Retinal pigment epithelial cell (primary cell): ENCODE measurements around the gene RALA.
A peak's percentile ranks its signal among the peaks of the same experiment; 100 is the strongest.

ENCODE experiments used
- DNase-seq: peaks from one replicate; pipeline ENCODE4 v3.0.0-alpha.2; 2010; ENCODE audit warnings: low read depth
- H3K4me3 ChIP-seq: 2 replicates; pipeline ENCODE4 v1.5.1; 2011; ENCODE audit warnings: mild to moderate bottlenecking, low read length, control low read depth, moderate library complexity
- TF ChIP-seq, protein P1 (sequence below): conservative IDR thresholded peaks from 2 replicates; pipeline ENCODE4 v1.5.1; 2011; ENCODE audit warnings: low read depth, low read length, control low read depth, inconsistent platforms

The RALA gene, protein sequence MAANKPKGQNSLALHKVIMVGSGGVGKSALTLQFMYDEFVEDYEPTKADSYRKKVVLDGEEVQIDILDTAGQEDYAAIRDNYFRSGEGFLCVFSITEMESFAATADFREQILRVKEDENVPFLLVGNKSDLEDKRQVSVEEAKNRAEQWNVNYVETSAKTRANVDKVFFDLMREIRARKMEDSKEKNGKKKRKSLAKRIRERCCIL

DNA sequence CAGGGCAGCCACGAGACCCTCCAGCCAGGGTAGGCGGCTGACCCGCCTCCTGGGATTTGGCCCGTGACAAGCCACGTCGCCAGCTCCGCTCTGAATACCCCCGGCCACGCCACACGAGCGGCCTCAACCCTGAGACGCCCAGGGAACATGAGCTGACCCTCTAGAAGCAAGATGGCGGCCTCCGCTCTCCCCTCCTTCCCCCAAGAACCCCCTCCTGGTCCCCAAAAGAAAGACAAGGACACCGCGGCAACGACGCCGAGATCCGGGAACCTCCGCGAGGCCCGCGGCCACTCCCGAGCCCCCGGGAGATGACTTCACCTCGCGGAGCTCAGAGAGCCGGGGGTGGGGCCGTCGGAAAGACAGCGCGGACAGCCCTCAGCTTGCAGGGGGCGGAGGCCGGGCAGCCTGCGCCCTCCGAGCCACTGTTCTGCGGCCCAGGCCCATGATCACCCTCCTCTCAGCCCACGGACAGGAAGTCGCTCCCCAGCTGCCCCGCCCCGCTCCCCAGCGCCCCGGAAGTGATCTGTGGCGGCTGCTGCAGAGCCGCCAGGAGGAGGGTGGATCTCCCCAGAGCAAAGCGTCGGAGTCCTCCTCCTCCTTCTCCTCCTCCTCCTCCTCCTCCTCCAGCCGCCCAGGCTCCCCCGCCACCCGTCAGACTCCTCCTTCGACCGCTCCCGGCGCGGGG lies at the start of gene RALA:
Gene RALA (plus strand): TSS at position 526 of the 685 bp plus-strand sequence. CDS start 63,096 bp downstream, outside the sequence.
- peak within 1 kb of the TSS; percentile 77 for H3K4me3 ChIP-seq
- TF ChIP-seq, protein P1, sequence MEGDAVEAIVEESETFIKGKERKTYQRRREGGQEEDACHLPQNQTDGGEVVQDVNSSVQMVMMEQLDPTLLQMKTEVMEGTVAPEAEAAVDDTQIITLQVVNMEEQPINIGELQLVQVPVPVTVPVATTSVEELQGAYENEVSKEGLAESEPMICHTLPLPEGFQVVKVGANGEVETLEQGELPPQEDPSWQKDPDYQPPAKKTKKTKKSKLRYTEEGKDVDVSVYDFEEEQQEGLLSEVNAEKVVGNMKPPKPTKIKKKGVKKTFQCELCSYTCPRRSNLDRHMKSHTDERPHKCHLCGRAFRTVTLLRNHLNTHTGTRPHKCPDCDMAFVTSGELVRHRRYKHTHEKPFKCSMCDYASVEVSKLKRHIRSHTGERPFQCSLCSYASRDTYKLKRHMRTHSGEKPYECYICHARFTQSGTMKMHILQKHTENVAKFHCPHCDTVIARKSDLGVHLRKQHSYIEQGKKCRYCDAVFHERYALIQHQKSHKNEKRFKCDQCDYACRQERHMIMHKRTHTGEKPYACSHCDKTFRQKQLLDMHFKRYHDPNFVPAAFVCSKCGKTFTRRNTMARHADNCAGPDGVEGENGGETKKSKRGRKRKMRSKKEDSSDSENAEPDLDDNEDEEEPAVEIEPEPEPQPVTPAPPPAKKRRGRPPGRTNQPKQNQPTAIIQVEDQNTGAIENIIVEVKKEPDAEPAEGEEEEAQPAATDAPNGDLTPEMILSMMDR, result no peak
- peak; percentile 69 for DNase-seq

DNA sequence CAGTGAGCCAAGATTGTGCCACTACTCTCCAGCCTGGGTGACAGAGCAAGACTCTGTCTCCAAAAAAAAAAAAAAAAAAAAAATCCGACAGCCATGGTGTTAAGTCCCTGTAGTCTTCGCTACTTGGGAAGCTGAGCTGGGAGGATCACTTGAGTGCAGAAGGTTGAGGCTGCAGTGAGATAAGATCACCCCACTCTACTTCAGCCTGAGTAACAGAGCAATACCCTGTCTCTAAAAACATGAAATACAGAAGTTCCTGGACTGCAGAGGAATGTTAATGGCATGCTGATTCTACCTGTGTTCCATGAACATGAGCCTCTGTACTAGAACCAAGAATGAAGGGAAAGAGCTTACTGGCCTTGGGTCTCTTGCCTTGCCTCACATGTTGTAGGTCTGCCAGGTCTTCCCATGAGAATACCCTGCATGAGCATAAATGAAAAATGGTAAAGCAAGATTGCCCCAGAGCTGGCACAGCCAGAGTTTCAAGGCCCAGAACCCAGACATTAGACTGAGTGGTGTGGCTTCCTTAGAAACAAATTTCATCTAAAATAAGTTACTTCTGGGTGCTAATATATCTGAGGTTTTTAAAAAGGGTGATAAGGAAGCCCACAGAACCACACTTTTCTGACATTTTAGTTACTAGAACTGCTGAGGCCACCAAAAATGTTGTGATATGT lies 48.6 kb upstream of the RALA start:
- TF ChIP-seq, protein P1, result no peak
- H3K4me3 ChIP-seq, result no peak overlapping the region
- DNase-seq, result no peak

DNA sequence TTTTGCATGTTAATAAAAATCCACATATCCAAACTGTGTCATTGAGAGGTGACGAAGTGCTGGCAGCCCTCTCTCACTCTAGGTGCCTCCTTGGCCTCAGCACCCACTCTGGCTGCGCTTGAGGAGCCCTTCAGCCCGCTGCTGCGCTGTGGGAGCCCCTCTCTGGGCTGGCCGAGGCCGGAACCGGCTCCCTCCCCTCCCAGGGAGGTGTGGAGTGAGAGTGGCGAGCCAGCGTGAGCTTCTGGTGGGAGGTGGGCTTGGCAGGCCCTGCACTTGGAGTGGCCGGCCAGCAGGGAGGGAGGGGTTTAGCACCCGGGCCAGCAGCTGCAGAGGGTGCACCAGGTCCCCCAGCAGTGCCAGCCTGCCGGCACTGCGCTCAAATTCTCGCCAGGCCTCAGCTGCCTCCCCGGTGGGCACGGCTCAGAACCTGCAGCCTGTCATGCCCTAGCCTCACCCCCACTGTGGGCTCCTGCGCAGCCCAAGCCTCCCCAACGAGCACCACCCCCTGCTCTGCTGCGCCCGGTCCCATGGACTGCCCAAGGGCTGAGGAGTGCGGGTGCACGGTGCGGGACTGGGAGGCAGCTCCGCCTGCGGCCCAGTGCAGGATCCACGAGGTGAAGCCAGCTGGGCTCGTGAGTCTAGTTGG lies 46.0 kb upstream of the RALA start:
- TF ChIP-seq, protein P1, result no peak
- no peak overlapping the region for H3K4me3 ChIP-seq
- no peak for DNase-seq

DNA sequence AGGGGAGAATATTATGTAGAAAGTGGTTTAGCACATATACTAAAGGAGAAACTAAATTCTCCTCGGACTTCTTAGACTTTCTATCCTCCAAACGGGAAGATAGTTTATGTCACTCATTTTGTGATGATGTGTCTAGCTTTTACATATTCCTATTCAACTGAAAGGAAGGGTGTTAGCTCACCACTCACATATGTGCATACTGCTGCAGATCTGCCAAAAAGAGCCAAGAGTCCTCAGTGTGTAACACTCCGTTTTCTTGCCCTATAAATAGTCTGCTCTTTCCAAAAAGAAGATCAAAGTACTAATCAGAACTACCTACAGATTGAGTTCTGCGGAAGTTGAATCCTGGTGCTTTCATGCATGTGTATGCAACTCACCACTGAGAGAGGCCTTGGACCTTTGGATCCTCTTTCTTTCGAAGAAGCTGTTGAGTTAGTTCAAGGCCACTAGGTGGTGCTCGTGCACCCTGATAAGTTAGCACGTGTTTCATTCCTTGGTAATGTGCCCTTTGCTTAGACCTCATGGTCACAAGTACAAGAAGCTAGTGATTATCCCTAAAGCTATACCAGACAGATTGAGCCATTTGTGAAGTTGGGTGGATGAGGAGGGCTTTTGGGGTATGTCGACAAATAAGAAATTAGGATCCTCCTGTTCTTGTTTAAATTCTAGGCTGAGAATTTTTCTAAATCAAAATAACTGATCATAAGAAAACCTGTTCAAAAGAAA lies 43.1 kb upstream of the RALA start:
- TF ChIP-seq, protein P1, result peak; percentile 78
- H3K4me3 ChIP-seq, result no peak overlapping the region
- peak; percentile 89 for DNase-seq

- TF ChIP-seq, protein P1, result no peak
- no peak for DNase-seq
- no peak overlapping the region for H3K4me3 ChIP-seq
Measured at GRCh38 chr7:39582536-39582935, 40.8 kb upstream of the RALA start.

GRCh38 chr7:39583539-39583938 lies 39.8 kb upstream of the RALA start:
- no peak for DNase-seq
- H3K4me3 ChIP-seq, result no peak overlapping the region
- TF ChIP-seq, protein P1, result no peak
